Stimulated activated CD4-positive, alpha-beta T cell treated with anti-CD3 and anti-CD28 coated beads, Interleukin-1b, Interleukin-23, amount 100 ng/mL, for 1 hour (primary cell): Measurements from ENCODE around the gene PCYT1A.
"Not testable (repeated sequence)": the region's sequence is repeated elsewhere in the genome, so short reads cannot be mapped to it uniquely, and the experiment has no call there.

Source experiments
- DNase-seq, 2 donors: peaks; one replicate each; pipeline ENCODE4 v3.0.0-alpha.2; 2020; ENCODE audit warnings: low read depth in 2 of 2

Gene PCYT1A

DNA sequence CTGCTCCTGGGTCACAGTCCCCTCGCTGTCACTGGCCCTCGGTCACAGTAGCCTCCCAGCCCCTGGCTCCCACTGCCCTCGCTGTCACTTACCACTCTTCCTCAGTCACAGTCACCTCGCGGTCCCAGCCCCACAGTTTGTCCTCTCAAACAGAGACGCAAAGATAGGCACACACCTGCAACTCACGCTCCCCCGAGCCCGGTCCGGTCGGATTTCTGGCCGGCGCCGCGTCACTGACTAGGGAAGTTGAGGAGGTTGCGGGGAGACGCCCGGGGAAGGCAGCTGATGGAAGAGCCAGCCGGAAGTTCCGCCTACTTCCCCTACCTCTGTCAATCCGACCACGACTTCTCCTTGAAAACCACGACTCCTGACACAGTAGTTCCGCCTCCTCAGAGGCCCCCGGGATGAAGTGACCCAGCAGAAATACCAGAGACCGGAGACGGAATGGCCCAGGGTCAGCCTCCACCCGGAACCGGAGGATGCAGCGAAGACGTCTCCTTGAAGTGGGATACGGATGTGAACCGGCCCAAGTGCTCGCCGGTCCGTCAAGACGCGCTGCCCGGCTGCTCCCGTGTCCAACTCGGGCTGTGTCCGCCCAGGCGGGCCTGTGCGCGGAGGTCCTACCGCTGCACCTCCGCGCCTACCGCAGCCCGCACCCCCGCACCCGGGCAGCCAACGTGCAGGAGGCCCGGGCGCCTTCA is at the start of gene PCYT1A:
TSS of gene PCYT1A (minus strand) at position 287 of the 701 bp plus-strand sequence. CDS start 17,195 bp downstream, outside the sequence.
- peak; percentile 23 to 44 for DNase-seq

GRCh38 chr3:196336319-196337145 is 49.0 kb upstream of the PCYT1A start:
- no peak for DNase-seq

- no peak for DNase-seq
Measured at GRCh38 chr3:196335503-196335948, 48.0 kb upstream of the PCYT1A start.

- no peak for DNase-seq
Measured at GRCh38 chr3:196334982-196335381, 47.5 kb upstream of the PCYT1A start.

DNA sequence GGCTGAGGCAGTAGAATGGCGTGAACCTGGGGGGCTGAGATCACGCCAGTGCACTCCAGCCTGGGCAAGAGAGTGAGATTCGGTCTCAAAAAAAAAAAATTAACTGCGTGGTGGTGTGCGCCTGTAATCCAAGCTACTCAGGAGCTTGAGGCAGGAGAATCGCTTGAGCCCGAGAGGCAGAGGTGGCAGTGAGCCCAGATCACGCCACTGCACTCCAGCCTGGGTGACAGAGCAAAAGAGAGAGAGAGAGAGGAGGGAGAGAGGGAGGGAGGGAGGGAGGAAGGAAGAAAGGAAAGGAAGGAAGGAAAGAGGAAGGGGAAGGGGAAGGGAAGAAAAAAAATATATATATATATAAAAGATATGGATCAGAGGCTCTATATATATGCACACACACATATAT is 44.6 kb upstream of the PCYT1A start:
- DNase-seq, result no peak

GRCh38 chr3:196327405-196327804 is 39.9 kb upstream of the PCYT1A start:
- DNase-seq, result no peak

DNA sequence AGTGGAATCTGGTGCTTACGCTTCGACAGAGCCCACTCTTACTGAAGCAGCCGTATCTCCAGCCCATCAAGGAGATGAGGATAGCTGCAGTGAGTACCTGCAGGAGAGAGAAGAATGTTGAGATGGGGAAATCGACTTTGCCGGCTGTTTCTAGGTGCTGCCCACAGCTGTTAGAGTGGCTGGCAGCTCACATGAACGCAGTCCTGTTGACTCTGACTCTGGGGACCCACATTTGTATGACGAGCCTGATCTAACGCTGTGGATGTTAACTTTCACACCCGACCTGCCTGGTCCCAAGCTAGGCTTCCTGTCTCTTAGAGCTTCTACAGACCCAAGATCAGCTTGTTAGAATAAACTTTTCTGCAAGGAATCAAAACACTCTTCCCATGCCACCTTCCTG is 39.4 kb upstream of the PCYT1A start:
- no peak for DNase-seq

- no peak for DNase-seq
Measured at GRCh38 chr3:196323691-196324090, 36.2 kb upstream of the PCYT1A start.

DNA sequence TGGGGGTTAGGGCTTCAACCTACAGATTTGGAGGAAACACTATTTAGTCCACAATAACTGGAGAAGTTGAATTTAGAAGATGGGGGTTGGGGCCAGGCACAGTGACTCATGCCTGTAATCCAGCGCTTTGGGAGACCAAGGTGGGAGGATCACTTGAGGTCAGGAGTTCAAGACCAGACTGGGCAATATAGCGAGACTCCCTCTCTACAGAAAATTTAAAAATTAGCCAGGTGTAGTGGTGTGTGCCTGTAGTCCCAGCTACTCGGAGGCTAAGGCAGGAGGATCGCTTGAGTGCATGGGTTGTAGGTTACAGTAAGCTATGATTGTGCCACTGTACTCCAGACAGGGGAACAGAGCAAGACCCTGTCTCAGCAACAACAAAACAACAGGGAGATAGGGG is 35.5 kb upstream of the PCYT1A start:
- no peak for DNase-seq

- no peak for DNase-seq
Measured at GRCh38 chr3:196321162-196321561, 33.6 kb upstream of the PCYT1A start.

DNA sequence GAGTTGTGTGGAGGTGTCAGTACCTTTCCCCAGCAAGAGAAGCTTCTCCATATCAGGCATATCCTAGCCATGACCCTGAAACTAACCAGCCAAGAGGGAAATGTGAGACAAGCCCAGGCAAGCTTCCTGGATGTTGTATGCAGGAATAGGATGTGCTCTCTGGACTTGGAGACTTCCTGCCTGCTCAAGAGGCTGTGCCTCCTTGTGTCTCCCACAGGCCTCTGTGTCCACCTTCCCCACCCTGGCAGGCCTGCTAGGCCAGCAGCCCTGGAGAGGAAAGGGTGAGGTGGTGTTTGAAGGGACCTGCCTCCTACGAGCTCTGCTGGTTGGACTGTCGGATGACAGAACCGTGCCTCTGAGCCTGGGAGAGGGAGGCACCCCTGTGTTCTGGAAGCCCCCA is 32.6 kb upstream of the PCYT1A start:
- DNase-seq, result no peak

DNA sequence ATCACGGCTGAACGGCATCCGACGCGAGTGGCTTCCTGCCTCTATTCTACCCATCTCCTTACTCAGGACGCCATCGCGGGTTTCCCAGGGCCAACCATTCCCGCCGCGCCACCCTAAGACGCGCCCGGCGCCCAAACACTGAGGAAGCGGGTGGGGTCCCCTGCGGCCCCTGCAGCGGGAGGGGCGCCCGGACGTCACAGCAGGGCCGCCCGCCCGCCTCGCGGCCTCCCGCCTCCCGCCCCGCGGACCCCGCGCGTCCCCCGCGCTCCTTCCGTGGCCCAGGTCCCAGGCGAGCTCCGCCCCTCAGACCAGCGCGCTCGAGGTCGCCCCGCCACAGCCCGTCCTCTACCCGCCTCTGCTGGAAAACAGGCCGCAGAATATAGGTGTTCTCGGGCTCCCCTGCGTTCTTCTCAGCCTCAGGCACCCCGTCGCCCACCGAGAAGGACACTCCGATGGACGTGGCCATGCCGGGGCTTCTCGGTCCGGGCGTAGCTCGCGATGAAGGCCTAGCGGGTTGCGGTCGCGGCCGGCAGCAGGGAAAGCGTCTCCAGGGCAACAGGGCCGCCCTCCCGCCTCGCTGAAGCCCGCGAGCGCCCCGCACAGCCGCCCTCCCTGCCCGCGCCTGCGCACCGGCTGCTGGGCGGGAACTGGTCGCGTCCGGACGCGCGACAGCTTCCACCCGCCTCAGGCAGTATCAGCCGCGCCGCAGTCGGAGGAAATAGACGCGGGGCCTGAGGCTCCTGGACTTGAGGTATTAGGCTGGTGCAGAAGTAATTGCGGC is 30.4 kb upstream of the PCYT1A start, which contains the start of gene DYNLT2B:
TSS of gene DYNLT2B (minus strand) at position 554 of the 781 bp plus-strand sequence. CDS start at position 466, 88 bp downstream.
- peak; percentile 60 to 68 for DNase-seq

DNA sequence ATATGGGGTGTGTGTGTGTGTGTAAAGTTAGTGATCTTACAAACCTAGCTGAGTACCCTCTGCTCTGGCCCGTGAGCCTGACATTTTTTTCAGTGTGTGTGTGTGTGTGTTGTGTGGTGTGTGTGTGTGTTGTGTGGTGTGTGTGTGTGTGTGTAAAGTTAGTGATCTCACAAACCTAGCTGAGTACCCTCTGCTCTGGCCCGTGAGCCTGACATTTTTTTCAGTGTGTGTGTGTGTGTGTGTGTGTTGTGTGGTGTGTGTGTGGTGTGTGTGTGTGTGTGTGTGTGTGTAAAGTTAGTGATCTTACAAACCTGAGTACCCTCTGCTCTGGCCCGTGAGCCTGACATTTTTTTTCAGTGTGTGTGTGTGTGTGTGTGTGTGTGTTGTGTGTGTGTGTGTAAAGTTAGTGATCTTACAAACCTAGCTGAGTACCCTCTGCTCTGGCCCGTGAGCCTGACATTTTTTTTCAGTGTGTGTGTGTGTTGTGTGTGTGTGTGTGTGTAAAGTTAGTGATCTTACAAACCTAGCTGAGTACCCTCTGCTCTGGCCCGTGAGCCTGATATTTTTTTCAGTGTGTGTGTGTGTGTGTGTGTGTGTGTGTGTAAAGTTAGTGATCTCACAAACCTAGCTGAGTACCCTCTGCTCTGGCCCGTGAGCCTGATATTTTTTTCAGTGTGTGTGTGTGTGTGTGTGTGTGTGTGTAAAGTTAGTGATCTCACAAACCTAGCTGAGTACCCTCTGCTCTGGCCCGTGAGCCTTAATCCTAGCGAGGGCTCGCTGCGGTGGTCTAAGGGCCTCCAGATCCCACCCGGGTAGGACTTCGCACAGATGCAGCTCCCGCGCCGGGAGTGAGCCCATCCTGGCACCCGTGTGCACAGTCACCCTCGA is 29.5 kb upstream of the PCYT1A start:
- DNase-seq, result not testable (repeated sequence)

DNA sequence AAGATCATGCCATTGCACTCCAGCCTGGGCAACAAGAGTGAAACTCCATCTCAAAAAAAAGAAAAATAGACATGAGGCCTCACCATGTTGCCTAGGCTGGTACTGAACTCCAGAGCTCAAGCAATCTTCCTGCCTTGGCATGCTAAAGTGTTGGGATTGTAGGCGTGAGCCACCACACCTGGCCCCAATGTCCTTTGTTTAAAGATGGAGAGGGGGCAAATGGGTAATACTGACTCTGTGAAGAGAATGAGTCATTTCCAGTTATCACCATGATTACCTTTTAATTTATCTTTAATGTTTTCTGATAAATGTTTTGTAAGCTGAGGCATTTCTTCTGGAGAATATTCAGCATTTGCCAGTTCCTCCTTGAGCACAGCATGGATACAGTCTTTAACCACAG is 28.3 kb upstream of the PCYT1A start:
- no peak for DNase-seq

DNA sequence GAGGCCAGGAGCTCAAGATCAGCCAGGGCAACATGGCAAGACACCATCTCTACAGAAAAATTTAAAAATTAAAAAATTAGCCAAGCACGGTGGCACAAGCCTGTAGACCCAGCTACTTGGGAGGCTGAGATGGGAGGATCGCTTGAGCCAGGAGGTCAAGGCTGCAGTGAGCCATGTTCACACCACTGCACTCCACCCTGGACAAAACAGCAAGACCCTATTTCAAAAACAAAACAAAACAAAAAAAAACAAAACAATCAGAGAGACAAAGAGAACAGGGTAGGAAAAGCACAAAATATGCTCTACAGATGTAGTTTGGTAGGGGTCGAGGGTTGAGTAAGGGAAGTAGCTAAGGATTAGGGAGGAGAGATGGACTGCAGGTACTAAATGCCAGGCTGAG is 27.1 kb upstream of the PCYT1A start:
- DNase-seq, result no peak

GRCh38 chr3:196314086-196314485 is 26.6 kb upstream of the PCYT1A start:
- DNase-seq, result not testable (repeated sequence)

- DNase-seq, result not testable (repeated sequence)
Measured at GRCh38 chr3:196302960-196303359, 15.4 kb upstream of the PCYT1A start.

- DNase-seq, result not testable (repeated sequence)
Measured at GRCh38 chr3:196302551-196302950, 15.0 kb upstream of the PCYT1A start.

- DNase-seq, result no peak
Measured at GRCh38 chr3:196298521-196298920, 11.0 kb upstream of the PCYT1A start.

DNA sequence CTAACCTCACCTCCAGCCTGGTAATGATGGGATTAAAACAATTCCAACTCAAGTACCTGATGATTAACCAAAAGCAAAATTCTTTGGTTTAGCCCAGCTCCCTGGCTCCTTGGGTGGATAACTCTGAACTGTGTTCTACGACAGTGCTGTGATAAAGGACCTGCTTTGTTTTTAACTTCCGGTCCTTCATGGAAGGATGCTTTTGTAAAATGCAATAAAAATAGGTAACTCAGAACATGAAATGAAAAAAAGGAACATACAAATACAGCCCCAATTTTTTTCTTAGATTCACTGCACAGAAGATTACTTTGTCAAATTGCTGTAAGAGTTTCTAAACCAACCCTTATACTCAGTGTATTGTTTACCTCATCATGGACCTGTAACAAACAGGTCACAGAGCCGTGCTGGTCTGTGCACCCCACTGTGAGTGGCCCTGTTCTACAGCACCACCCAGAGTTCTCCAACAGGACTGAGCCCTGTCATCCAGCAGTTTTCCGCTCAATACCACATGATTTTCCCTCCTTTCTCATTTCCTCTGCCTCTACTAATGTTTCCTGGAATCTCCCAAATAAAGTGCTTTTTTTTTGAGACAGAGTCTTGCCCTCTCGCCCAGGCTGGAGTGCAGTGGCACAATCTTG is 4.9 kb upstream of the PCYT1A start:
- no peak for DNase-seq

DNA sequence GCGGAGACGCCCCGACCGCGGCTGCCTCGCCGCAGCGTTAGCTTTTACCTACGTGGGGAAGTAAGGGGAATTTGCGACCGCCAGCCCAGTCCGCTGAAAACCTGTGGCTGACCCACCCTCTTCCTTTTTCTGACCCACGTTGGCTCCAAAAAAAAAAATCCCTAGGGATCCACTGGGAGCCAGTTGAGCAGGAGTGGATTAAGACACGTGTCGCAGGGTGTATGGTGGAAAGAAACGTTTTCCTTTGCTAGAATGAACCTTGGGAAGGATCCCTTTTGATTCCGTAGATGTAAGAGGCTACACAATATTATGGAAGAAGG is 575 bp upstream of the PCYT1A start:
- no peak for DNase-seq
